ENCODE results near the gene CFL1. TPM values are rescaled to one million over a fixed set of nuclear protein-coding genes. Genes with fewer than 3 reads are reported as not detected.
A peak's percentile ranks its signal among the peaks of the same experiment; 100 is the strongest.
"Not testable (repeated sequence)": the region's sequence is repeated elsewhere in the genome, so short reads cannot be mapped to it uniquely, and the experiment has no call there.

The CFL1 gene
- total RNA-seq, 1 experiment from 2014 or later: 1,905 TPM

DNA sequence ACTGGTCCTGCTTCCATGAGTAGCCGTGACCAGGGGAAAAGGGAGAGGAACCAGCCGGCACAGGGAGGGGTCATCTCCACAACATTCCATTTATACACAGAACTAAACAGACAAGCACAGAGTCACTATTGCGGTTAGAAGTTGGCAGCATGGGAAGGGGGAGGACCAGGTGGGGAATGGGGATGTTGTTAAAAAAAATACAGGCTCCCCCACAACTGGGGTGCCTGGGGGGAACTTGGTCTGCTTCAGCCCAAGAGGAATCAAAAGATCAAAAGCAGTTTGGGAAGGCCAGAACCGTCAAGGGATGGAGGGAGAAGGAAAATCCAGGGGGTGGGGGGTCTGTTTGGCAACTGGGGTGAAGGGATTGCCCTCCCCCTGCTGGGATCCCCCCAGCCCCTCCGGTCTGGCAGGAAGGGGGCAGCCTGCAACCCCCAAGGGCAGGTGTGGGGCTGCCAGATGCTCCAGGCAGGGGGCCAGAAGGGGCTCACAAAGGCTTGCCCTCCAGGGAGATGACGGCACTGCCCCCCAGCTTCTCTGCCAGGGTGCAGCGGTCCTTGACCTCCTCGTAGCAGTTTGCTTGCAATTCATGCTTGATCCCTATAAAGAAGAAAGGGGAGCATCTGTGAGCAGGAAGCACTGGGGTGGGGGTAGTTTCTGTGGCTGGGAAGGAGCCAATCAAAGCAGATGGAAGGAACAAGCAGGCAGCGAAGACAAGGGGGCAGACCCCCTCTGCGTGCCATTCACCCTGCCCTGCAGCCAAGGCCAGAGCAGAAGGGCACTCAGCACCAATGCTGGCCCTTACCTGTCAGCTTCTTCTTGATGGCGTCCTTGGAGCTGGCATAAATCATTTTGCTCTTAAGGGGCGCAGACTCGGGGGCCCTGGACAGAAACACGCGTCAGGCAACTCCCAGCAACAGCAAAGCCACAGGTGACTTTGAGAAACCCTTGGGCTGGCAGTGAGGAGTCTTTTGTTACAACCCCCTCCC lies 2.8 kb downstream of the CFL1 start:
- H3K36me3 ChIP-seq: peaks cover 66% of the 10 kb centered on the region
- DNase-seq: no peak
- no peaks in the 10 kb centered on the region for H3K27me3 ChIP-seq
- no peak overlapping the region for H3K4me3 ChIP-seq
- 0 out of 2 replicates have a peak, but pooled peaks cover 2% of the 10 kb centered on the region for H3K9me3 ChIP-seq

DNA sequence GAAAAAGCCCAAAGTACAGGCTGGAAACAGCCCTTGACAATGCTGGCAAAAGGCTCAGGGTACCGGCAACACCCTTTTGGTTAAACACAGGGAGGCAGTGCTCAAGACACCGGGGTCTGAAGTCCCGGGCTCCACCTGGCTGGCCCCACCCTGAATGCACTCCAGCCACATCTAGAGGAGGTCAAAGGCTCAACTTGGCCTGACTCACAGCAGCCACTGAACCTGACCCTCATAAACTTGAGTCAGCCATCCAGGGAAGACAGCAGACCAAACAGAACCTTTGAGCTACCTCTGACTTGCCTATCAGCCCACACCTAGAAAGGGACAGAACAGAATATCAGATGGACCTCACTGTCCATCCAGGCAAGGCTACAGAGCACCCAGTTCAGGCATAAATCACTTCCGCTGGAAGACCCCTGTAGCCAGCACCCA lies 3.8 kb downstream of the CFL1 start:
- no peak for DNase-seq
- no peak overlapping the region for H3K4me3 ChIP-seq

DNA sequence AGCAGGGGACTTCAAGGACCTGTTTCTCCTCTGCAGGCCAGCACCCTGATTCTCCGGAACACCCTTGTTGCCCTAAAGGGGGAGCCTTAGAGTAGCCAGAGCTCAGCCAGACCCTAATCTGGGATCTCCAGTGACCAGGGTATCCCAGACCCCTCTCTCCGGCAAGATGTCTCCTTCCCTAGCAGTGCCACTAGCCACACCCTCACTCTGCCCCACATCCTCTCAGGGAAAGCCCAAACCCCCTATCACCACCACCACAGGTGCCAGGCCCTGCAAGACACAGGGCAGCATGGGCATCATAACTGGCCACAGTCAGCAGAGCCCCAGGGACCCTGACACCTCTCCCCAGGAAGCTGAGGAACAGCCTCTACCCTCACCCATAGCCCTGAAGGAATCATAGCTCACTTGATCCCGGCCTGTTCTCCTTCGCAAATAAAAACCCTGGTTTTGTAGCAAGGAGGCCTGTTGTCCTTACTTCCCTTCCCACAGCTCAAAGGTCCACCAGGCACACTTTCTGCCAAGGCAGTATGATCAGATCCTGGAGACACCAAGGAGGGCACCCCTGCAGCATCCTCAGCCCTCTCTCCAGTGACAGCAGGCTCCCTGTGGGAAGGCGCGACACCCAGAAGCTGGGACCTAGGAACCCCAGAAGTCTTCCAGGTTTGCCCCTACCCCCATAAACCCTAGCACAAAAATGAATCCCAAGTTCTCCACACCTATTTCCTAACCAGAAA lies 4.6 kb downstream of the CFL1 start:
- Histone ChIP-seq H3K4me3 (no peak overlapping the region), H3K27me3 (no peaks in the 10 kb centered on the region), H3K9me3 (0 out of 2 replicates have a peak, but pooled peaks cover 2% of the 10 kb centered on the region), H3K36me3 (peaks cover 66% of the 10 kb centered on the region)
- no peak for DNase-seq

More for the DNA sequence above, 3.8 kb downstream of the CFL1 start:
- Histone ChIP-seq H3K27me3 (no peaks in the 10 kb centered on the region), H3K9me3 (0 out of 2 replicates have a peak, but pooled peaks cover 2% of the 10 kb centered on the region), H3K36me3 (peaks cover 66% of the 10 kb centered on the region)

DNA sequence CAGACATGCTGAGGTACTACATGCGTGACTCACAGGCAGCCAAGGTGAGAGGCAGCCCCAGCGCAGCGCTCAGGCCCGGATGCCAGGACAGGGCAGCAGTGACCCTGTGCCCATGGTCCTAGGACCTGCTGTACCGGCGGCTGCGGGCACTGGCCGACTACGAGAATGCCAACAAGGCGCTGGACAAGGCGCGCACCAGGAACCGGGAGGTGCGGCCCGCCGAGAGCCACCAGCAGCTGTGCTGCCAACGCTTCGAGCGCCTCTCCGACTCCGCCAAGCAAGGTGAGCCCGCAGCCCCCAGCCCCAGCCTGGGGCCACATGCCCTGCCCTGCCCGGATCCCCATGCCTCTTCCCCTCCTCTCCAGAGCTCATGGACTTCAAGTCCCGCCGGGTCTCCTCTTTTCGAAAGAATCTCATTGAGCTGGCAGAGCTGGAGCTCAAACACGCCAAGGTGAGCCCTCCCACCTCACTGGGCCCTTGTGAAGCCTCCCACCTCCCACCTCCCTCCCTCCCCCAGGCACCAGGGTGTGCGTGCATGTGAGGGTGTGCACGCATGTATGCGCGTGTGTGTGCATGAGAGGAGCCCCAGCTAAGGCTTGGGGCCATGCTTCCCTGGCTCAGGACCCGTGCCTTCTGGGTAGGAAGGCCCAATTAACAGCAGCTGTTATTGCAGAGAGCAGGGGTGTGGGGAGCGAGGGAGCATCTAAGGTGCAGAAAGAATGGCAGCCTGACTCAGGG lies 5.3 kb downstream of the CFL1 start:
- Histone ChIP-seq H3K4me3 (no peak overlapping the region), H3K27me3 (no peaks in the 10 kb centered on the region), H3K9me3 (0 out of 2 replicates have a peak, but pooled peaks cover 2% of the 10 kb centered on the region), H3K36me3 (peaks cover 66% of the 10 kb centered on the region)
- DNase-seq: no peak

DNA sequence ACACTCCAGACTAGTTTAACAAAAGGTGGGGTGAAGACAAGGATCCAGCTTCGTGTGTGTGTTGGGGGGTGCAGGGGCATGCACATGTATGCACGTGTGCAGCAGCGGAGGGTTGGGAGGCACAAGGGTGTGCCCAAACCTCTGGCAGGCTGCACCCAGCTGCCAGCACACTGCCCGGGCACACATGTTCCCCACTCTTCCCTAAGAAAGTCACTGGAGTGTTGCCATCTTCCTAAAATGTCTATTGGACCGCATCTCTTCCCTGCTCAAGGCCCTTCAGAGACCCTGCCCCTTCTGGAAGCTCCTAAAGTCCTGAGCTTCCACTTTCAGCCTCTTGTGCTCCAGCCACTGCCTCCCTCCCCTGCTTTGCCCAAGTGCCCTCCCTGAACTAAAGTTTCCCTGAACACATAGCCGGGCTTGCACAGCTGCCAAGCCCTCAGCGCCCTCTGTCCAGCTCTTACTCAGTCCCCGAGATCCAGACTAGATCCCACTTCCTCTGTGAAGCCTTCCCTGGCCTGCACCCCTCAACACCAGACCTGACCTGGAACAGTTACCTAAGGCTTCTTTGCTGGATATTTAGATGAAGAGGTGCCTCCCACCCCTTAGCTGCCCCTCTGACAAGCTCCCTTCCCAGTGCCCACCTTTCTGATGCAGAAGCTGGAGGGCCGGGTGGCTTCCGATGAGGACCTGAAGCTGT lies 6.0 kb downstream of the CFL1 start:
- DNase-seq: no peak
- H3K27me3 ChIP-seq: no peaks in the 10 kb centered on the region
- H3K36me3 ChIP-seq: peaks cover 60% of the 10 kb centered on the region
- H3K9me3 ChIP-seq: 0 out of 2 replicates have a peak, but pooled peaks cover 2% of the 10 kb centered on the region
- H3K4me3 ChIP-seq: no peak overlapping the region

DNA sequence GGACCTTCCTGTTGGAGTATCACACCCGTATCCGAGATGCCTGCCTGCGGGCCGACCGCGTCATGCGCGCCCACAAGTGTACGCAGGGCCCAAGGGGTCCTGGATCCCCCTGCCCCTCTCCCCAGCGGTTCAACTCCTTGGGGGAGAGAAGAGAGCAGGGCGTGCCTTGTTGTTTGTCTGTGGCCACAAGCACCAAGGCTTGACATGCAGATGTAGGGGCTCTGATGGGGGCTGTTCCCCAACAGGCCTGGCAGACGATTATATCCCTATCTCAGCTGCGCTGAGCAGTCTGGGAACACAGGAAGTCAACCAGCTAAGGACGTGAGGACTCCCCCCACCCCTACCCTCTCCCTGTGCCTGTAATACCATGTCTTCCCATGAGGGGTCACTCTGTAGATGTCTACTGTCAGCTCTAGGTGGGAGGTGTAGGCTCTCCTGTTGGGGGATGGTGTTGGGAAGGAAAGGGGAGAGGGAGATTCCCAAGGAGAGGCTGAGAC lies 6.8 kb downstream of the CFL1 start:
- Histone ChIP-seq H3K36me3 (peaks cover 52% of the 10 kb centered on the region), H3K4me3 (no peak overlapping the region), H3K27me3 (no peaks in the 10 kb centered on the region), H3K9me3 (0 out of 2 replicates have a peak, but pooled peaks cover 2% of the 10 kb centered on the region)
- DNase-seq: no peak

DNA sequence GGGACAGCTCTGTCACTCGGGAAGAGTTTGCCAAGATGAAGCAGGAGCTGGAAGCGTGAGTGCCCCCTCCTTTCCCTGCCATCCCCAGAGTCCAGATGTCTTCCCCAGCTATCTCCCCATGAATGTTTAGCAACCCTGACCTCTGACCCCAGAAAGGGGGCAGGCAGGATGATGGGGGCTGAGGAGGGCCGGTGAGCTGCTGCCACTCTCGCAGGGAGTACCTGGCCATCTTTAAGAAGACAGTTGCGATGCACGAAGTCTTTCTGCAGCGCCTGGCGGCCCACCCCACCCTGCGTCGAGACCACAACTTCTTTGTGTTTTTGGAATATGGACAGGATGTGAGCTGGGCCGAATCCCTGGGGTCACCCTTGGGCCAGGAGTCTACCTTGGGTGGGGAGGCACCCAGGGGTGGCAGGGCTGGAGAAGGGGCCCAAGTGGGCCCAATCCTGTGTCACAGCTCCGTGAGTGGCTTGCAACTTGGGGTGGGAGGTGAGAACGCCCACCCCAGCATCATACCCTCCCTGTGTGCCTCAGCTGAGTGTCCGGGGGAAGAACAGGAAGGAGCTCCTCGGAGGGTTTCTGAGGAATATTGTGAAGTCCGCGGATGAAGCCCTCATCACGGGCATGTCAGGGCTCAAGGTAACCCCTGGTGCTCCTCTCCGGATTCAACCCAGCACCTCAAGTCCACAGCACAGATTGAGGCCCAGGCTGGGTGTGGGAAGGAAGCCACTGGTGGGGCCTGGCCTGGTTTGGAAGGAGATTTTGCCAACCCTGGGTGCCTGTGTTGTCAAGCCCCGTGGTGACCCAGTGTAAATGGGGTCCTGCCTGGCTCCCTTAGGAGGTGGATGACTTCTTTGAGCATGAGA lies 7.5 kb downstream of the CFL1 start:
- Histone ChIP-seq H3K27me3 (no peaks in the 10 kb centered on the region), H3K4me3 (no peak overlapping the region), H3K36me3 (peaks cover 45% of the 10 kb centered on the region), H3K9me3 (0 out of 2 replicates have a peak, but pooled peaks cover 2% of the 10 kb centered on the region)
- DNase-seq: no peak

DNA sequence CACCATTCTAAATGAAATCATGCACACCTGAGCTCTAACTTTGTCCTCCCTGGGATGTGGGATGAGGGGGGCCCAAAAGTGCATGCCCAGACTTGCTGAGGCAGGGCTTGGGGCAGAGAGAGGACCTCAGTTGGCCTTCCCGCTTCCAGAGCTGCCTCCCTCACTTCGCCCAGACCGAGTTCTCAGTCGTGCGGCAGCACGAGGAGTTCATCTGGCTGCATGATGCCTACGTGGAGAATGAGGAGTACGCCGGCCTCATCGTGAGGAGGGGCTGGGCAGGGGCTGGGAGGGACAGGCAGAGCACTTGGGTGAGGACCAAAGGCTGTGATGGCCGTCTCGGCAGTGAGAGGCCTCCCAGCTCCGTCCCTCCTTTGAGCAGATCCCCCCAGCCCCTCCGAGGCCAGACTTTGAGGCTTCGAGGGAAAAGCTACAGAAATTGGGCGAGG lies 8.2 kb downstream of the CFL1 start:
- Histone ChIP-seq H3K36me3 (peaks cover 39% of the 10 kb centered on the region), H3K4me3 (no peak overlapping the region), H3K27me3 (no peaks in the 10 kb centered on the region), H3K9me3 (0 out of 2 replicates have a peak, but pooled peaks cover 2% of the 10 kb centered on the region)
- no peak for DNase-seq

DNA sequence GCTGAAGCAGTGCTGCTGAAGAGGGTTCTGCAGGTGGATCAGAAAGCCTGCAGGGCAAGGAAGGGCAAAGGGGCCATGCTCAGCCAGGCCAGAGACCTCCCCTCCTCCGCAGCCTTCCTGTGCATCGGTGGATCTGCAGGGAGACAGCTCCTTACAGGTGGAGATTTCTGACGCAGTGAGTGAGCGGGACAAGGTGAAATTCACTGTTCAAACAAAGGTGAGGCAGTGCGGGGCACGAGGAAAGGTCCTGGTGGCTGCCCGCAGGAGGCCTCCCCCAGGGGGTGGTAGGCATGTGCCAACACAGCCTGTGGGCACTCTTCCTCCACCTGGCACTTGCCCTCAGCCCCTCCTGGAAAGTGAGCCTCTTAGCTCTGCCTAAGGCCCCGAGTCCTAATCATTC lies 8.6 kb downstream of the CFL1 start:
- Histone ChIP-seq H3K4me3 (no peak overlapping the region), H3K36me3 (peaks cover 34% of the 10 kb centered on the region), H3K27me3 (no peaks in the 10 kb centered on the region), H3K9me3 (0 out of 2 replicates have a peak, but pooled peaks cover 2% of the 10 kb centered on the region)
- DNase-seq: no peak

DNA sequence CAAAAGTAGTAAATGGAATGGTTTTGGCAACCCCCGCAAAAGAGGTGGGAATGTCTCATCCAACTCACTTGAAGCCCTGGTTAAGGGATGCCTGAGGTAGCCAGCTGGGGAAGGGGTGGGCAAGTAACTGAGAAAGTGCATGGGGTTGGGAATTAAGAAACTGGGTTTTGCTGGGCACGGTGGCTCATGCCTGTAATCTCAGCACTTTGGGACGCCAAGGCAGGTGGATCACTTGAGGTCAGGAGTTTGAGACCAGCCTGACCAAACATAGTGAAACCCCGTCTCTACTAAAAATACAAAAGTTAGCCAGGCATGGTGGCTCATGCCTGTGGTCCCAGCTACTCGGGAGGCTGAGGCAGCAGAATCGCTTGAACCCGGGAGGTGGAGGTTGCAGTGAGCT lies 9.3 kb downstream of the CFL1 start:
- not testable (repeated sequence) for DNase-seq, H3K27me3 ChIP-seq, H3K4me3 ChIP-seq, H3K9me3 ChIP-seq
- peaks cover 28% of the 10 kb centered on the region for H3K36me3 ChIP-seq

DNA sequence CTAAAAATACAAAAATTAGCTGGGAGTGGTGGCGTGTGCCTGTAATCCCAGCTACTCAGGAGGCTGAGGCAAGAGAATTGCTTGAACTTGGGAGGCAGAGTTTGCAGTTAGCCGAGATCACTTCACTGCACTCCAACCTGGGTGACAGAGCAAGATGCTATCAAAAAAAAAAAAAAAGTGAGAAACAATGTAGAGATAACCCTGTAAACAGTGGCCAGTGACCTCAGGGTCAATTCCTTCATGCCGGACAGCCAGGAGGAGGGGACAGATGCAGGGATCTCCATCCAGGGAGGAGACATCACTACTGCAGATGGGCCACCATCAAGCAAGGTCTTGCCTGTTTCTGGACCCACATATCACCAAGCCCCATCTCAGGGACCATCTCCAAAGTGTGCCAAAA lies 10.2 kb downstream of the CFL1 start:
- H3K36me3 ChIP-seq: peaks cover 18% of the 10 kb centered on the region
- no peaks in the 10 kb centered on the region for H3K27me3 ChIP-seq
- no peak for DNase-seq
- H3K9me3 ChIP-seq: 0 out of 2 replicates have a peak, but pooled peaks cover 2% of the 10 kb centered on the region
- H3K4me3 ChIP-seq: no peak overlapping the region

DNA sequence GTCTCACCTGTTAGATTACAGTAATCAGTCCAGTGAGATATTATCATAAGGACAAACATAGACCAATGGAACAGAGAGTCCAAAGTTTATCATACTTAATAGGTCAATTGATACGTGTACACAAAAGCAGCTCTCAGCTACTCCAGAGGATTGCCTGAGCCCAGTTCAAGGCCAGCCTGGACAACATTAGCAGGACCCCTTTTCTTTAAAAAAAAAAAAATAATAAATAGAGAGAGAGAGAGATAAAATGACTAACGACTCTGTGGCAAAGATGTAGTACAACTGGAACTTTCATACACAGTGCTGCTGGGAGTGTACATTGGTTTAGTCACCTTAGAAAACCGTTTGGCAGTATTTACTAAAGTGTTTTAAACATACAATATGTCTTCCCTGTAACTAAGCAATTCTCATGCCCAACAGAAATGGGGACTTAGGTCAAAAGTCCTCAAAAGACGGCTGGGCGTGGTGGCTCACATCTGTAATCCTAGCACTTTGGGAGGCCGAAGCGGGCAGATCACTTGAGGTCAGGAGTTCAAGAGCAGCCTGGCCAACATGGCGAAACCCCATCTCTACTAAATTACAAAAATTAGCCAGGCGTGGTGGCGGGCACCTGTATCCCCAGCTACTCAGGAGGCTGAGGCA lies 13.6 kb downstream of the CFL1 start:
- Histone ChIP-seq H3K4me3 (no peak overlapping the region), H3K27me3 (no peaks in the 10 kb centered on the region), H3K36me3 (no peaks in the 10 kb centered on the region), H3K9me3 (no peaks in the 10 kb centered on the region)
- no peak for DNase-seq

DNA sequence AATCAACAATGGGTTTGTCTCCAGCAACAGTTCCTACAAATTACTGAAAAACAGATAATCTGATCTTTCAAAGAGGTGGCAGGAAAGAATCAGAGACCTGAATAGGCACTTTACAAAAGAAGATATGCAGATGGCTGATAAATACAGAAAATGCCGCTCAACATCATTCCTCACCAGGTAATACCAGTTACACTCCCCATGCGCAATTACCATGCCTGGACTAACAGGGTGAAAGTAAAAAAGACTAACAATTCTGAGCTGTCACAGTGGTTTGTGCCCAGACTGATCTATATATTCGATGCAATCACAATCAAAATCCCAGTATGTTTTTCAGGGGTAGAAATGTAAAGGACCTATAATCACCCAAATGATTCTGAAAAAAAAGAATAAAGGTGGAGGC lies 14.2 kb downstream of the CFL1 start:
- DNase-seq: no peak
- Histone ChIP-seq H3K9me3 (no peaks in the 10 kb centered on the region), H3K4me3 (no peak overlapping the region), H3K27me3 (no peaks in the 10 kb centered on the region), H3K36me3 (no peaks in the 10 kb centered on the region)

DNA sequence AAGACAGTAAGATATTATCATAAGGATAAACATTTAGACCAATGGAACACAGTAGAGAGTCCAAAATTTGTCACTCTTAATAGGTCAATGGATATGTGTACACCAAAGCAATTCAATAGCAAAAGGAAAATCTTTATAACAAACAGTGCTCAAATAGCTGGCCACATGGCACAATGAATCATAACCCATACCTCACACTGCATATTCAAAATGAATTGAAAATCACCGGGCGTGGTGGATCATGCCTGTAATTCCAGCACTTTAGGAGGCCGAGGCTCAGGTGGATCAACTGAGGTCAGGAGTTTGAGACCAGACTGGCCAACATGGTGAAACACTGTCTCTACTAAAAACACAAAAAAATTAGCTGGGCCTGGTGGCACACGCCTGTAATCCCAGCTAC lies 15.8 kb downstream of the CFL1 start:
- no peaks in the 10 kb centered on the region for H3K27me3 ChIP-seq

DNA sequence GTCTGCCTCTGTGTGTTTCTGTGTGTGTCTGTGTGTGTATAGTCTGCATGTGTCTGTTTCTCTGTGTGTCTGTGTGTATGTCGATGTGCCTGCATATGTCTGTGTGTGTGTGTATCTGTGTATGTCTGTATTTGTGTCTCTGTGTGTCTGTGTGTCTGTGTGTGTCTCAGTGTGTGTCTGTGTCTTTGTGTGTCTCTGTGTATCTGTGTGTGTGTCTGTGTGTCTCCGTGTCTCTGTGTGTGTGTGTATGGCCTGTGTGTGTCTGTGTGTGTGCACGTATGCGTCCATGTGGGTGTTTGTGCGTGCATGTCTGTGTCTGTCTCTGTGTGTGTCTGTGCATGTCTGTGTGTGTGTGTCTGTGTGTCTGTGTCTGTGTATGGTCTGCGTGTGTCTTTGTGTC lies 23.8 kb downstream of the CFL1 start:
- Histone ChIP-seq H3K27me3 (peaks cover 17% of the 10 kb centered on the region), H3K36me3 (no peaks in the 10 kb centered on the region), H3K4me3 (peak overlapping the region; percentile 45), H3K9me3 (no peaks in the 10 kb centered on the region)
- DNase-seq: no peak

More for the DNA sequence above, 15.8 kb downstream of the CFL1 start:
- Histone ChIP-seq H3K4me3 (no peak overlapping the region), H3K36me3 (no peaks in the 10 kb centered on the region), H3K9me3 (no peaks in the 10 kb centered on the region)
- no peak for DNase-seq

Data from MG63 (cell line).